ENCODE results near the gene YTHDC1. TPM values are rescaled to one million over a fixed set of nuclear protein-coding genes. Genes with fewer than 3 reads are reported as not detected.

Gene YTHDC1
- total and polyA plus RNA-seq, 9 donors, result 72.1 to 116 (median 86.6) TPM

- Histone ChIP-seq H3K27ac (no peak overlapping the region), H3K4me1 (ENCODE audit: insufficient read depth) (no peaks in the 10 kb centered on the region), H3K36me3 (no peaks in the 10 kb centered on the region), H3K9me3 (no peaks in the 10 kb centered on the region), H3K4me3 (no peak overlapping the region), H3K27me3 (no peaks in the 10 kb centered on the region)
- no peak for DNase-seq
- intact Hi-C loops (cut with DNase I), result no loop called here
- 88 to 95% (median 92%) methylated on average over 1 of the region's 1 CpG for WGBS, 3 donors
- TF ChIP-seq CTCF (IDR thresholded peaks at IDR 0.05) (no peak), EP300 (IDR thresholded peaks at IDR 0.05) (no peak), POLR2A (IDR thresholded peaks at IDR 0.05) (no peak)
Measured at GRCh38 chr4:68365068-68365467, 15.2 kb upstream of the YTHDC1 start.

- H3K9me3 ChIP-seq, result no peaks in the 10 kb centered on the region
- no peaks in the 10 kb centered on the region for H3K4me1 ChIP-seq (ENCODE audit: insufficient read depth)
- intact Hi-C loops (cut with DNase I), result no loop called here
- TF ChIP-seq EP300 (IDR thresholded peaks at IDR 0.05) (no peak), POLR2A (IDR thresholded peaks at IDR 0.05) (no peak), CTCF (IDR thresholded peaks at IDR 0.05) (no peak)
- H3K36me3 ChIP-seq, result no peaks in the 10 kb centered on the region
- no peak overlapping the region for H3K4me3 ChIP-seq
- no peak overlapping the region for H3K27ac ChIP-seq
- no peak for DNase-seq
- no peaks in the 10 kb centered on the region for H3K27me3 ChIP-seq
- 78 to 79% (median 79%) methylated on average over 3 of the region's 3 CpGs for WGBS, 3 donors
Measured at GRCh38 chr4:68361146-68361589, 11.3 kb upstream of the YTHDC1 start.

- H3K36me3 ChIP-seq, result no peaks in the 10 kb centered on the region
- H3K27ac ChIP-seq, result no peak overlapping the region
- 78 to 91% (median 90%) methylated on average over 4 of the region's 4 CpGs for WGBS, 3 donors
- H3K4me1 ChIP-seq (ENCODE audit: insufficient read depth), result no peaks in the 10 kb centered on the region
- H3K9me3 ChIP-seq, result no peaks in the 10 kb centered on the region
- H3K4me3 ChIP-seq, result no peak overlapping the region
- no peak for DNase-seq
- H3K27me3 ChIP-seq, result no peaks in the 10 kb centered on the region
- TF ChIP-seq CTCF (IDR thresholded peaks at IDR 0.05), result no peak
- no peak for TF ChIP-seq POLR2A (IDR thresholded peaks at IDR 0.05)
- no peak for TF ChIP-seq EP300 (IDR thresholded peaks at IDR 0.05)
- intact Hi-C loops (cut with DNase I), result no loop called here
Measured at GRCh38 chr4:68360231-68360968, 10.5 kb upstream of the YTHDC1 start.

- no peak overlapping the region for H3K4me3 ChIP-seq
- no peaks in the 10 kb centered on the region for H3K4me1 ChIP-seq (ENCODE audit: insufficient read depth)
- no peaks in the 10 kb centered on the region for H3K27me3 ChIP-seq
- no peaks in the 10 kb centered on the region for H3K36me3 ChIP-seq
- DNase-seq, result no peak
- TF ChIP-seq POLR2A (IDR thresholded peaks at IDR 0.05) (no peak), CTCF (IDR thresholded peaks at IDR 0.05) (no peak), EP300 (IDR thresholded peaks at IDR 0.05) (no peak)
- intact Hi-C loops (cut with DNase I), result no loop called here
- no peaks in the 10 kb centered on the region for H3K9me3 ChIP-seq
- no peak overlapping the region for H3K27ac ChIP-seq
Measured at GRCh38 chr4:68359508-68359907, 9.6 kb upstream of the YTHDC1 start.

All from ovary (tissue), 9 donors.